GM19239 (cell line): ENCODE results near the gene ADGRF5.
A peak's percentile ranks its signal among the peaks of the same experiment; 100 is the strongest.
"Not testable (repeated sequence)": the region's sequence is repeated elsewhere in the genome, so short reads cannot be mapped to it uniquely, and the experiment has no call there.

Experiments used
- DNase-seq: peaks from one replicate; pipeline ENCODE4 v3.0.0; 2011; ENCODE audit warnings: low spot score; ENCODE audit not compliant: insufficient read length
- FAIRE-seq: peaks from 2 replicates; lab custom pipeline; 2011; peaks lifted over from hg19 to GRCh38; lab: Jason Lieb, UNC

Gene ADGRF5

DNA sequence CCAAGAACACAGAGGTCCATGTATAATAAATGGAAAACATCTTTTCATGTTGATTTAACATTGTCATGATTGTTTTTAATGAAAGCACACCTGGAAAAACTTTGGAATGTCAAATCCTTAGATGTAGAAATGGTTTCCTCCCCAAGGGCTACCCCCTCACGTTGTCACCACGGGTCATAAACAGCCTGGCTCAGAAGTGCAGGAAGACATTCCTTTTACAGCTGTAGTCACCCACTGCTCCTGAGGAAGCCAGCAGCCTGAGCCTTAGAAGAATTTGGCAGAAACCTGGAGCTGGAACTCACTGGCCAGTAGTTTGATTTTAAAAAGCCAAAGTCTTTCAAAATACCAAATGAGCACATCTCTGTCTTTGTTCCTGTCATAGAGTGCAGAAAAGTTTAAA, 23.7 kb downstream of the ADGRF5 start:
- no peak for DNase-seq
- FAIRE-seq, result no peak

DNA sequence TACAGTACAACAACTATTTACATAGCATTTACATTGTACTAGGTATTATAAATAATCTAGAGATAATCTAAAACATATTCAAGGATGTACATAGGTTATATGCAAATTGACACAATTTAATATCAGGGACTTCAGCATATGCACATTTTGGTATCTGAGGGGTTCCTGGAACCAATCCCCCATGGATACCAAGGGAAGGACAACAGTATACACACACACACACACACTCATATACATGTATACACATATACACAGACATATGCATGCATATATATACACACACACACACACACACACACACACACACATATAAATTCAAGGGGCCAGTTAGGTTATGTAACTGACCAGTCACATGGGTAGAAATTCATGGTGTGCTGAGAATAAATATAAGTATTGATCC, 24.9 kb downstream of the ADGRF5 start:
- FAIRE-seq, result no peak

DNA sequence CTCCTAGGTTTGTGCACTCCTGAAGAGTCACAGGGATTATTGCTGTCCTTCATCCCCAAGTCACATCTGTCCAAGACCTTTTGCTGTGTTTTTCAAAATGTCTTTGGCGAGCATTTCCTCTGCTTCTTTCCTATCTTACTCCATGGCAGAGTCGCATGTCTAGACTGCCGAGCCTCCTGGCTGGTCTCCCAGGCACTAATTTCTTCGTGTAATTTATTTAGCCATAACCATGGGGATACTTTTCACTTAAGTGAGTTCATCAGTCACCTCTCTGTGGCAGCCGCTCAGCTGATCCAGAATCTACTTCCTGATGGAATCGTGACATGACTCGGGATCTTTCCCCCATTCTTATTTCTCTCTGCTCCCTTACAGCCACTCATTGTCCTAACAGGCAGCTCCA, 25.8 kb downstream of the ADGRF5 start:
- DNase-seq (no peak), FAIRE-seq (no peak)

More for the DNA sequence above, 24.9 kb downstream of the ADGRF5 start:
- DNase-seq, result no peak

DNA sequence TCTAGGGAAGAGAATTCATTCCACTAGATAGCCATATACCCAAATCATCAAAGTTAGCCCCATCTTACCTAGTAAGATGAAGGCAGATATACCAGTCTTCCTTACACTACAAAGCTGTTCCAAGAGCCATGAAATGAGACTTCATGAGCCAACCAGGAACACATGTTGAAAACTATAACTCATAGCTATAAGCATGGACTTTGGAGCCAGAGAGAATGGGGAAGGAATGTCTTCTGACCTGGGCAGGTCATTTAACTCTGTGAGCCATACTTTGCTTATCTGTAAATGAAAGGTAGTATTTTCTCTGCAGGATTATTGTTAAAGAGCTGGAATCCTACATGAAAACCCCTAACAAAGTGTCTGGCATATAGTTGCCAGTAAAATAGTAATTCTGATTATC, 27.3 kb downstream of the ADGRF5 start:
- DNase-seq (no peak), FAIRE-seq (no peak)

DNA sequence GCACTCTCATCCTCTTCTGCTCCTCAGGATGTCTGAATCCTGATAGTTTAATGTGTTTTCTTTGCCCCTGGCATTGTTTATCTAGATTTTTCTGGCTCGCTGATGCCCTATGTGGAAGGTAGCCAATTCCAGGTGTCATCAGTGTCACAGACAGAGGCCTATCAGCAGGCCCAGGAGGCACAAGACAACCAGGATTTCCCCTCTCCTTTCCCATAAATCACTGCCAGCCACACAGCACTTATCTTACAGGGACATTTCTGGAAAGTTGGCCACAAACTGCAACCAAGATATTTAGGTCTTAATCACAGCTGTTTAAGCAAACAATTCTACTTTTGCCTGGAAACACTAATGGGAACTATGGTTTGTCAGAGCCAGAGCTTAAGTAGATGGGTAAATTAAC, 28.1 kb downstream of the ADGRF5 start:
- FAIRE-seq, result no peak
- DNase-seq, result no peak

DNA sequence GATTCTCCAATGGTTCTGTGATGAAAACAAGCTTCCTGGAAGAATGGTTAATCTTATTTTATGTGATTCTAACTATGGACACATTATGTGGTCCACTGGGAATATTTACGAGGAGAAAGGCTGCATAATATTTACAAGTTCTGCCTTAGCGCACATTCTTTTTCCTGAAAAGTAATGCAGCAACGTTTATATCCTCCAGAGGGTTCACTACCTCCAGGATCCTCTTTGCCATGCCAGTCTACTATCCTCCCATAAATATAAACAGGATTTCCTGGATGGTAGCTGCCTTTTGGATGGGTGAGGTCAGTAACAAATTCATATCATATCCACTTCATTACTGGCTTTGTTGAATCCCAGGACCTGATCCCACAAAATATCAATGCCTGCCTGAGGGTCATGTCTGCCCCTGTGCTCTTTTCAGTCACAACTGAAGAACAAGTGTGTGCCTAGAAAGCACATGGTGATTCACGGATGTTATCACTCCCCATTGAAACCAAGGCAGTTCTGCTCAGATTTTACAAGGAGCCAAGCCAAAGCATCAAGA, 30.4 kb downstream of the ADGRF5 start:
- no peak for FAIRE-seq
- DNase-seq, result no peak

DNA sequence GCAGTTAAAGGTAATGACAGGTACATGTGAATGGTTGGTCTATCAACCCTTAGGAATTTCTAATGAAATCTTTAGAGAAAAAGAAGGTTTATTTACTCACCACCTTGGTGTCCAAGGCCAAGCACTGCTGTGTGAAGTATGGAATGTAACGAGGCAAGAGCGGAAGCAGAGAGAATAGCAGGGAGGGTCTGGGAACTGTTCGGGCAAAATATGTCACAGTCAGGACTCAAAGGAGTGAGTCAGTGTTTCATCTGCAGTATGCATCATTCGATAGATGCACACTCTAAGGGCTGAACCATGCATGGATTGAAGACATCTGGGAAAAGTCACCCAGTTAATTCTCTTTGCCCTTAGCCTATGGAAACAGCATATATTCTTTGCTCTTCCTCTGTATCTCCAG, 33.2 kb downstream of the ADGRF5 start:
- no peak for FAIRE-seq

DNA sequence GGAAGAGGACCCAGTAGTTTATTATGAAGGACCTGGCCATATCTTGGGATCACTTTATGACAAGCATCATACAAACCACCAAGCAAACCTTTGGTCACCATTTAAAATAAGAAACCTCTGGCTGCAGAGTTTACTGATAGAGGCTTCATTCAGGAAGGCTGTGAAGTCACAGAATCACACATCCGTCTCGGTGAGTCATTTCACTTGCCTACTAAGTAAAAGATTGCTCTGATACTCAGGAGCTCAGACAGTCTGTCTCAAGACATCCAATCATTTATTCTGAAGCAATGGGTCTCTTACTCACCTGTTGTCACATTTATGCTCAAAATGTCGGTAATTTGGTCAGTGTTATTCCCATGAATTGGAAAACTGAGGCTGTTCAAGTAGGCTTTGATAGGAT, 33.7 kb downstream of the ADGRF5 start:
- FAIRE-seq (no peak), DNase-seq (no peak)

More for the DNA sequence above, 33.2 kb downstream of the ADGRF5 start:
- DNase-seq, result no peak

DNA sequence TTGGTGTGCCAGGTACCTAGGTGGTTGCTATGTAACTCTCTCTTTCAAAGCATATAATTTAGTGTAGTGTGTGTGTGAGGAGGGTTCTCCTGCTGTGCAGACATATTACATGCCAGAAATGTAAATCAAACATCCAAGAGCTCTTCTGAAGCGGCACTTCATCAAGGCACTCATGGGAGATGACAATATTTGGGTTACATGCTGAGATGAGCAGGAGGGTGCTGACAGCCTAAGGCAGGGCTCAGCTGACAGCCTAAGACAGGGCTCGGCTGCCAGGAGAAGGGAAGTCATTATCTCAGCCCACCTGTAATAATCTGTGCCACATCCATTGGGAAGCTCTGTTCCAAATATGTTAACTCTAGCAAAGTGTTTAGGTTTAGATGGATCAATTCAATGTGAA, 39.1 kb downstream of the ADGRF5 start:
- FAIRE-seq (no peak), DNase-seq (no peak)

DNA sequence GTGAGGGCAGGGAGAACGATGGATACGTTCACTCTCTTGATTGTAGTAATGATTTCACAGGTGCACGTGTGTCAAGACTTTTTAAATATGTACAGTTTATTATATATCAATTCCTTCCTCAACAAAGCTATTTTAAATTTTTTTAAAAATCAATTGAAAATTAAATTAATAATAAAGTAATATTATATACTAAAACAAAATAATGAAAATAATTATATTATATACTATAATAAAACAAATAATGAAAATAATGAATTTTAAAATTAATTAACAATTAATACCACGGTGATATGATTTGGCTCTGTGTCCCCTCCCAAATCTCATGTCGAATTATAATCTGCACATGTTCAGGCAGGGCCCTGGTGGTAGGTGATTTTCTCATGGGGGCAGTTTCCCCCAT, 42.7 kb downstream of the ADGRF5 start:
- FAIRE-seq, result no peak
- no peak for DNase-seq

DNA sequence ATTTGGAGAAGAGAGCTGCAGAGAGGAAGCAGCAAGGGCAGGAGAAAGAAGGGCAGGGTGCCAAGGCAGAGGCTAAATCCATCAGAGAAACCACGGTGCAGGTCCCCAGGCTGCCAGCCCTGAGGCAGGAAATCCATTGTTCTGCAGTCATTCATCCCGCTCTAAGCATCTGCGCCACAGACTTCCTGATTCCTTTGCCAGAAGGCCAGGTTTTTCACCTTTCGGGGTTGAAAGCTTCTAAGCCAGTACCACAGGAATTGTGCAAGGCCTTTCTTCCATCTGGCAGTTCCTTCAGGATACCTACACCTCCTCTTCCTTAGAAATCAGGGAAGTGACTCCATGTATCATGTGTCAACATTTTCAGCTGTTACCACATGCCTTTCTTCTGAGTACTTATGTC, 45.6 kb downstream of the ADGRF5 start:
- no peak for FAIRE-seq
- DNase-seq, result no peak

DNA sequence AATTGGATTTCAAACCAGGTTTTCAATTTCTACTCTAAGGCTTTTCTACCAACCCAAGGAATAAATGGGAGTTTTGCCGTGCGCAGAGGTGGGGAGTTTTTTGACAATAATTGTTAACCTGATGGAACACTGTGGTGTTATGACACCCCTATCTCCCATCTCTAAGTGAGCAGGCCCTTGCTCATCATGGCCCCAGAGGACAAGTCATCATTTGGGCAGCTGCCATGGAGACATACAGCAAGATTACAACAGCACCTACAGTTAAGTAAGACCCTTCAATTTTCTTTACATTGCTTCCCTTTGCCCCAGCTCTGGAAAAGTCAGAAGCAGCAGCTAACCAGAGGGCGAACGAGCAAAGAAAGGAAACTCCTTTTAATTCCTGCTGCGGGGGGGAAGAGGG, 54.3 kb downstream of the ADGRF5 start:
- FAIRE-seq (no peak), DNase-seq (no peak)

DNA sequence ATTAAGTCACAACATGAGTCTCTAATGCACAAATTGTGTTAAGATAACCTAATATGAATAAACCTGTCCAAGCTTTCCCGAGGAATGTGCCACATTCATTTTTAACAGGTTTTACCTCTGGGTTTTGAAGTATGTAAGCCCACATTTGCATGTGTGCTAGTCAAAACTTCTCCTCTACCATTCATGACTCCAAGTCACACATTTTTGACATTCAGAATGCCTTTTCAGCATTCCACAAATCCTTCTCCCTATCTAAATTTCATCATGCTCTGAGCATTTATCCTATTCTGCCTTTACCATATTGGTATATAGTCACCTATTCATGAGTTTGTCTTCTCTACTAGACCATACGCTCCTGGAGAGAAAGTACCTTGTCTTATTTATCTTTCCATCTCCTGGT, 56.5 kb downstream of the ADGRF5 start:
- FAIRE-seq (no peak), DNase-seq (no peak)

DNA sequence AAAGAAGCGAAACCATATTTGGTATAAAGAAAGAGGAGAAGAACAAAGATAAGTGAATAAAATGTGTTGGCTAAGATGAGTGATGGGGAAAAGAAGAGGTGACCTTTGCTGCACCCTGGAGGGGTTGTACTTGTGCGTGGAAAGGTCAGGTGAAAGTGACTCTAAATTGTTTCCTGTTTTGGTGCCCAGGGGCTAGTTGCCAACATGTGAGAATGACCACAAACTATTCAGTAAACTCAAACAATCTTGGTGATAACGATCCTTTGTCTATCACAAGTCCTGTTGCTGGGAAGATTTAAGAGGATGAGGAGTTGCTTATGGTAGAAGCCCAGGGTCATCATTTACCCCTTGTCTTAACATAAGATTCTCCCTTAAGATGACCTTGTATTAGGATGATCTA, 57.9 kb downstream of the ADGRF5 start:
- no peak for FAIRE-seq

DNA sequence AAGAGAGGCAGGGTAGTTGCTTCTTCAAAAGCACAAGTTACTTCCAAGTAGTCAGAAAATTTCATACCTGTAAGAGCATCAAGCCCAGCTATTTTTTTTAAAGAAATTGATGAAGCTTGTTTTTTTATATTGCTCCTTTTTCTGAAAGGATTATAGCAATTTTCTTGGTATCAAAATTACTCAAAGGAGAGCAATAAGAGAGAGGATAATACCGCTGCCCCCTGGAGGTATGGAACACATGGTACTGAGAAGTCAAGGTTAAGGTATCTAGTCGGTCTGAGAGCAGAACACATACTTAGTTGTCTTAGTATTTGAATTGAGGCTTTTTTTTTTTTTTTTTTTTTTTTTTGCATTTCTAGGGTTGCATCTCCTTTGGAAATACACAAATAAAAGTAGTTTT, 59.4 kb downstream of the ADGRF5 start:
- FAIRE-seq, result no peak

More for the DNA sequence above, 57.9 kb downstream of the ADGRF5 start:
- no peak for DNase-seq

DNA sequence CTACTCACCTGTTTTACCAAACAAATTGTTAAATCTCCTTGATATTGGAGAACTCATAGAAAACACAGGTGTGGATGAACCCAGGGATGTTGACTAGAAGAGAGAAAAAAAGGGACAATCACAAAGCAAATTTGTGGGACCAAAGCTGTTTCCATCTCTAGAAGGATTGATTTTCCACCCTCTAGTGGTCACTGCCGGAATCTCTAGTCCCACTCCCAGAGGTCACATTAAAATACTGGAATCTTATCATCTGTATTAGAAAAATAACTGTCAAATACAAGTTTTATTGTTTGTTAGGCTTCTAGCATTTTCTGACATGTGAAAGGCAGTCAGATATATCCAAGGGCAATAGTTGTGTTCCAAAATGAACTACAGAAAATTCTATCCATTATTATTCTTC, 65.8 kb downstream of the ADGRF5 start:
- not testable (repeated sequence) for DNase-seq, FAIRE-seq

More for the DNA sequence above, 59.4 kb downstream of the ADGRF5 start:
- DNase-seq, result no peak

DNA sequence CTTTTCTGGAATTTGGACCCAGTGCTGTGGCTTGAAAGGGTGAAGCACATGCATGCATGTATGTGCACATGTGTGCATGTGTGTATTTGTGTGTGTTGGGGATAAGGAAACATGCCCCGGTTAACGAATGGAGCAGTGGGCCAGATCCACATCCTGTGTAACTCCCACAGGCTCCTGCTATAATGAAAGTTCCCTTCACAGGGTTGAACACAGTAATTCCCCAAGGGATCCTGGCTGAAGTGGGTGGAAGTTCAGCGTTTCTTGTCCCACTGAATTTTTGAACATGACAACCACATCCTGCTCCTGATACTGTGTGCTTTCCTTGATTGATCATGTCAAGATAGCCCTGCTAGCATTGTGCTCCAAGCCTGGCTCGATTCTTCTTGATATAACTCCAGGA, 70.2 kb downstream of the ADGRF5 start:
- not testable (repeated sequence) for FAIRE-seq

DNA sequence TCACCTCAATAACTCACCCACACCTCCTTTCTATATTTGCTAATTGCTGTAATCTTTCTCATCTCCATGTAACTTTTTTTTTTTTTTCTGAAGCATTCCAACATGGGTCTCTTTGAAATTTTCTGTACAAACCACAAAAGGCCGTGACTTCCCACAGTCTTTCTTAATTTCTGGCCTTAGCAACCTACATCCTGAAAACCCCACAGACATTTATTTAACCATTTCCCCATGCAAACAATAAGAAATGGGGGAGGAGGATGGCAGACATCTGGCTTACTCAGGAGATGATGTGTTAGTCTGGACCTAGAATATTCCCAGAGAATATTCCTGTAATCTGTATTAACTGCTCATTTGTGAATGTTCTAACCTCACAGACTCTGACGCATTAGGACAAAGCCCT, 70.9 kb downstream of the ADGRF5 start:
- DNase-seq (no peak), FAIRE-seq (no peak)

More for the DNA sequence above, 70.2 kb downstream of the ADGRF5 start:
- DNase-seq, result not testable (repeated sequence)

DNA sequence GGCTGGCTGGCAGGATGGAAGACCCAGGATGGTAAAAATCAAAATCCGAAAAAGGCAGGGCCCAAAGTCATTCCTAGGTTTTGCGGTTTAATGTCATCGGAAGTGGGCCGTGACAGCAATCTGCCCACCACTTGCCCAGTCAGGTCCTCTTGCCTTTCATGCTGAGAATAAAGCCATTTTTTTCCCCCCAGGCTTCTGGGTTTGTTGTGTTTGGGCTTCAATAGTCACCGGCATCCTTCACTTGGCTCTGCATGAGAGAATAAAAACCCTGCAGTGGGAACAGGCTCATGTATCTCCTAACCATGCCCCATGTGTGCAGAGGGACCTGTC, 72.4 kb downstream of the ADGRF5 start:
- no peak for DNase-seq
- no peak for FAIRE-seq

DNA sequence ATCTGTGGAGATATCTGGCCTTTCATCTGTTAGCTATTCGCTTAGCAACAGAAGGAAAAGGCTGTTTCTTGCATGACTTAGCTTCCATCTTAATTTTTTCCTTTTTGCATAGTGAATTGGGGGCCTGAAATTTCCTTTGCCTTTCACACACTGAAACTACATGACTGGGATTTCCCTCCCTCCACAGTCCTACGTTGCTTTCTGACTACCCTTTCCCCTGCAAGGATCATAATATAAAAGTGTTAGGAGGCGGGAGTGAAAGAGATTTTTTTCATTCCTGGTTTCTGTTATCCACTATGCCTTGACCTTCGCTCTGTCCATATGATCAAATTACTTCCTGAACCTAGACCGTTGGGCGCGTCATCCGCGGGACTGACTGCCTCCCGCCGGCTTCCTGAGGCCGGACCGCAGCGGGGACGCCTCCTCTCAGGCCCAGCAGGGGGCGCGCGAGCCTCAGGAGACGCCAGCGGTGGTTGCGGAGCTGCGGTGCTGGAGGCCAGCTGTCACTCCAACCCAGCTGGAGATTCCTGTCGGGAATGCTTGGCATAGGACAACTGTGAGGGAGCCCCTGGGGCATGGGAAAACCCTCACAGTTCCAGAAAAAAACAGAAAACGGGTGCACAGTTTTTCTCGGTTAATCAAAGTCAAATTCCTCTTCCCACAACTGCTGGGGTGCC, 72.9 kb downstream of the ADGRF5 start:
- FAIRE-seq (no peak), DNase-seq (peak; percentile 34)

DNA sequence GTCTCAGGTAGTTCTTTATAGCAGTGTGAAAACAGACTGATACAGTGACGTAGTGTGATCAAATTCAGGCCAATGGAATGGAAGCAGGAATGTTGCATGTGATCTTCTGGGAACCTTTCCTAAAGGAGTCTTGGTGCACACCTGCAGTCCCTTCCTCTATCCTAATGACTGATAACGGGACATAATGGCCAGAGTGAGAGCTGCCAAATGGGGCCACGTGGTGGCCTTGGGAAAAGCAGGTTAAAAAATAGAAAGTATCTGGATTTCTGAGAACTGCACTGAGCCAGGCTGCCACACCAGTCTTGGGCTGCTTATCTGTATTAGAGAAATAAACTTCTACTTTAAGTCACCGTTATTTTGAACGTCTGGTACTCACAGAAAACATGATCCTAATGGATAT, 76.6 kb downstream of the ADGRF5 start:
- no peak for FAIRE-seq

DNA sequence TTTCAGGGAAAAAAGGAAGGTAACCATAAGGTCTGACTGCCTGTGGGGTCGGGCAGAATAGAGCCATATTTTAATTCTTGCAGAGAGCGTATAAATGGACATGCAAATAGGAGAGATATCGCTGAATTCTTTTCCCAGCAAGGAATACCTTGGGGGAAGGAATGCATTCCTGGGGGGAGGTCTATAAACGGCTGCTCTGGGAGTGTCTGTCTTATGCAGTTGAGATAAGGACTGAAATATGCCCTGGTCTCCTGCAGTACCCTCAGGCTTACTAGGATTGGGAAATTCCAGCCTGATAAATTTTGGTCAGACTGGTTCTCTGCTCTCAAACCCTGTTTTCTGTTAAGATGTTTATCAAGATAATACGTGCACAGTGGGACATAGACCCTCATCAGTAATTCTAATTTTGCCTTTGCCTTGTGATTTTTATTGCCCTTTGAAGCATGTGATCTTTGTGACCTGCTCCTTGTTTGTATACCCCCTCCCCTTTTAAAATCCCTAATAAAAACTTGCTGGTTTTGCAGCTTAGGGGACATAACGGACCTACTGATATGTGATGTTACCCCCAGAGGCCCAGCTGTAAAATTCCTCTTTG, 79.4 kb downstream of the ADGRF5 start:
- DNase-seq, FAIRE-seq: not testable (repeated sequence)

More for the DNA sequence above, 76.6 kb downstream of the ADGRF5 start:
- no peak for DNase-seq
